GM12892 (cell line): ENCODE results near the gene FTCD.

Experiments
- POLR2A ChIP-seq: IDR thresholded peaks from 2 replicates; pipeline ENCODE4 v1.6.1; 2011; ENCODE audit warnings: low read depth, low read length, control low read depth
- POLR2AphosphoS5 ChIP-seq: IDR thresholded peaks from 2 replicates; pipeline ENCODE4 v1.6.1; 2011; ENCODE audit warnings: low read depth, low read length, control low read depth
- TAF1 ChIP-seq: IDR thresholded peaks from 2 replicates; pipeline ENCODE4 v1.6.1; 2011; ENCODE audit warnings: low read depth, mild to moderate bottlenecking, control low read depth, low read length, borderline replicate concordance

- TF ChIP-seq TAF1 (no peak), POLR2A (no peak), POLR2AphosphoS5 (no peak)
Observed at GRCh38 chr21:46109313-46110221, 45.8 kb downstream of the FTCD start.
